Caco-2 (cell line): ENCODE data around the gene MMEL1. TPM values are rescaled to one million over a fixed set of nuclear protein-coding genes. Genes with fewer than 3 reads are reported as not detected.

Experiments used
- BruUV-seq: library from RNA; stranded (reverse); fragments of 400-500 nt; replicated peaks from 2 replicates; lab custom pipeline; 2021; lab: Mats Ljungman, UMichigan
- CTCF ChIA-PET: fragments of 300-600 bp; sonication (Branson Sonifier 250); formaldehyde crosslinking; loops from one replicate; lab custom pipeline; 2022; ENCODE audit warnings: antibody characterized with exemption; lab: Charles Lee
- POLR2A ChIA-PET: fragments of 300-600 bp; sonication (Branson Sonifier 250); formaldehyde crosslinking; loops from one replicate; lab custom pipeline; 2022; ENCODE audit warnings: antibody characterized with exemption; lab: Charles Lee
- DNase-seq, 2 experiments: peaks; one replicate each; pipeline versions ENCODE4 v3.0.0 to v3.0.0-alpha.2; 2020 to 2022
- H3K27me3 ChIP-seq: replicated peaks from 2 replicates; pipeline ENCODE4 v1.6.0; 2011; ENCODE audit warnings: low read length; ENCODE audit not compliant: control insufficient read depth, insufficient read depth
- H3K36me3 ChIP-seq: 2 replicates; pipeline ENCODE4 v1.5.1; 2011; ENCODE audit warnings: low read length; ENCODE audit not compliant: control insufficient read depth, insufficient read depth
- H3K4me1 ChIP-seq: fragments of 250-450 bp; sonication (Bioruptor Pico); 2 replicates; pipeline ENCODE4 v1.5.1; 2020; ENCODE audit warnings: mild to moderate bottlenecking
- H3K4me3 ChIP-seq: 2 replicates; pipeline ENCODE4 v1.5.1; 2011; ENCODE audit warnings: low read depth, mild to moderate bottlenecking, control low read depth, low read length
- H3K9me3 ChIP-seq: fragments of 250-450 bp; sonication (Bioruptor Pico); 2 replicates; pipeline ENCODE4 v1.5.1; 2020; ENCODE audit warnings: mild to moderate bottlenecking, moderate library complexity
- H3K27ac Mint-ChIP-seq: one replicate; pipeline ENCODE4 v1.8.0; 2022; ENCODE audit warnings: mixed read lengths; ENCODE audit not compliant: unreplicated experiment
- H3K27me3 Mint-ChIP-seq: one replicate; pipeline ENCODE4 v1.8.0; 2022; ENCODE audit warnings: mixed read lengths; ENCODE audit not compliant: insufficient read depth, unreplicated experiment
- H3K36me3 Mint-ChIP-seq: one replicate; pipeline ENCODE4 v1.8.0; 2022; ENCODE audit warnings: mild to moderate bottlenecking, mixed read lengths; ENCODE audit not compliant: insufficient read depth, unreplicated experiment
- H3K4me1 Mint-ChIP-seq: one replicate; pipeline ENCODE4 v1.8.0; 2022; ENCODE audit warnings: low read depth, mixed read lengths; ENCODE audit not compliant: unreplicated experiment
- H3K4me3 Mint-ChIP-seq: one replicate; pipeline ENCODE4 v1.8.0; 2022; ENCODE audit warnings: mild to moderate bottlenecking, moderate library complexity, mixed read lengths; ENCODE audit not compliant: unreplicated experiment
- H3K9me3 Mint-ChIP-seq: one replicate; pipeline ENCODE4 v1.8.0; 2022; ENCODE audit warnings: mixed read lengths; ENCODE audit not compliant: unreplicated experiment
- intact Hi-C: fragments of 100-400 bp; cut with micrococcal nuclease; formaldehyde crosslinking; loops from one replicate; pipeline ENCODE4 v1.10.0; 2022; ENCODE audit not compliant: unreplicated experiment
- total RNA-seq: library from RNA; stranded (reverse); gene quantifications from 2 replicates; pipeline ENCODE4 v1.2.3, GENCODE V29; 2022
- TF ChIP-seq, protein P1 (sequence below), 2 experiments: fragments of 200-600 bp in 1 of 2; IDR thresholded peaks; 1 replicate in 1 of 2; 2 replicates in 1 of 2; pipeline versions ENCODE4 v1.5.1 to v1.8.0; 2011 to 2022; ENCODE audit warnings: antibody characterized with exemption in 1 of 2, control low read depth in 1 of 2, inconsistent platforms in 1 of 2, low read depth in 1 of 2, low read length in 1 of 2, mild to moderate bottlenecking in 1 of 2, moderate library complexity in 1 of 2; ENCODE audit not compliant: insufficient read depth in 1 of 2, severe bottlenecking in 1 of 2, unreplicated experiment in 1 of 2

MMEL1 gene
- total RNA-seq, 1 experiment from 2014 or later: not detected

DNA sequence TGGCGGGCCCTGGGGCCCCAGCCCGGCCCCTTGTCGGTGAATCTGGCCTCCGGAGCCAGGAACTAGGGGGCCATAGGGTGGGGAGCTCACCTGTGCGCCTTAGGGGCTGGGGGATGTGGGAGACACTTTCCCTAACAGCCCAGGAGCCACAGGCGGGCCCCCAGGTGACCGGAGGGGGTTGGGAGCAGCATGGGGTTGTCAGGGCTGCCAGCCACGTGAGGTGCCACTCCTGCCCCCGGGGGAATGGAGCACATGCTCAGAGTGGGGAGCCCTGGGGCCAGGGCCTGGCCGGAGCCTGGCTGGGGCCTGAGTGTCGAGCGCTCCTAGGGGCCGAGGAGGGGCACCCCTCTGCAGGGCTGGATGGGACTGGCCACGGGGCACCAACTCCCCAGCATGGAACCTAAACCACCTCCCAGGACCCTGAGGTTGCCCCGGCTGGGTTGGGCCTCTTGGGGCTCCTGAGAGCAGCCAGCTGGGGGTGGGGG, 26.4 kb downstream of the MMEL1 start:
- POLR2A ChIA-PET: no interaction called here
- H3K4me3 Mint-ChIP-seq: no peak overlapping the region
- no peaks in the 10 kb centered on the region for H3K27me3 ChIP-seq
- intact Hi-C loops: no loop called here
- peaks cover 5% of the 10 kb centered on the region for H3K27me3 Mint-ChIP-seq
- H3K4me1 Mint-ChIP-seq: no peaks in the 10 kb centered on the region
- no peak for DNase-seq
- no peak overlapping the region for H3K27ac Mint-ChIP-seq
- no peak overlapping the region for H3K4me3 ChIP-seq
- CTCF ChIA-PET: no interaction called here
- TF ChIP-seq, protein P1, sequence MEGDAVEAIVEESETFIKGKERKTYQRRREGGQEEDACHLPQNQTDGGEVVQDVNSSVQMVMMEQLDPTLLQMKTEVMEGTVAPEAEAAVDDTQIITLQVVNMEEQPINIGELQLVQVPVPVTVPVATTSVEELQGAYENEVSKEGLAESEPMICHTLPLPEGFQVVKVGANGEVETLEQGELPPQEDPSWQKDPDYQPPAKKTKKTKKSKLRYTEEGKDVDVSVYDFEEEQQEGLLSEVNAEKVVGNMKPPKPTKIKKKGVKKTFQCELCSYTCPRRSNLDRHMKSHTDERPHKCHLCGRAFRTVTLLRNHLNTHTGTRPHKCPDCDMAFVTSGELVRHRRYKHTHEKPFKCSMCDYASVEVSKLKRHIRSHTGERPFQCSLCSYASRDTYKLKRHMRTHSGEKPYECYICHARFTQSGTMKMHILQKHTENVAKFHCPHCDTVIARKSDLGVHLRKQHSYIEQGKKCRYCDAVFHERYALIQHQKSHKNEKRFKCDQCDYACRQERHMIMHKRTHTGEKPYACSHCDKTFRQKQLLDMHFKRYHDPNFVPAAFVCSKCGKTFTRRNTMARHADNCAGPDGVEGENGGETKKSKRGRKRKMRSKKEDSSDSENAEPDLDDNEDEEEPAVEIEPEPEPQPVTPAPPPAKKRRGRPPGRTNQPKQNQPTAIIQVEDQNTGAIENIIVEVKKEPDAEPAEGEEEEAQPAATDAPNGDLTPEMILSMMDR (IDR thresholded peaks at IDR 0.05; ENCODE audit: insufficient read depth in 1 of 2, low read depth in 1 of 2, low read length in 1 of 2, severe bottlenecking in 1 of 2, unreplicated experiment in 1 of 2): no peak
- no peaks in the 10 kb centered on the region for H3K4me1 ChIP-seq
- H3K9me3 ChIP-seq: no peaks in the 10 kb centered on the region
- no peaks in the 10 kb centered on the region for H3K36me3 ChIP-seq
- no peaks in the 10 kb centered on the region for H3K9me3 Mint-ChIP-seq
- H3K36me3 Mint-ChIP-seq: no peaks in the 10 kb centered on the region
- no TSS peak for BruUV-seq

GRCh38 chr1:2605509-2606395, 27.1 kb downstream of the MMEL1 start:
- H3K4me3 Mint-ChIP-seq: no peak overlapping the region
- peaks cover 5% of the 10 kb centered on the region for H3K27me3 Mint-ChIP-seq
- Histone ChIP-seq H3K27me3 (no peaks in the 10 kb centered on the region), H3K4me1 (no peaks in the 10 kb centered on the region), H3K9me3 (no peaks in the 10 kb centered on the region), H3K36me3 (no peaks in the 10 kb centered on the region), H3K4me3 (no peak overlapping the region)
- H3K9me3 Mint-ChIP-seq: no peaks in the 10 kb centered on the region
- H3K36me3 Mint-ChIP-seq: no peaks in the 10 kb centered on the region
- H3K27ac Mint-ChIP-seq: no peak overlapping the region
- no TSS peak for BruUV-seq
- TF ChIP-seq, protein P1 (IDR thresholded peaks at IDR 0.05; ENCODE audit: insufficient read depth in 1 of 2, low read depth in 1 of 2, low read length in 1 of 2, severe bottlenecking in 1 of 2, unreplicated experiment in 1 of 2): no peak
- POLR2A ChIA-PET: no interaction called here
- no peaks in the 10 kb centered on the region for H3K4me1 Mint-ChIP-seq
- CTCF ChIA-PET: no interaction called here
- intact Hi-C loops: no loop called here
- no peak for DNase-seq

GRCh38 chr1:2604844-2605508, 27.8 kb downstream of the MMEL1 start:
- Histone ChIP-seq H3K4me3 (no peak overlapping the region), H3K36me3 (no peaks in the 10 kb centered on the region), H3K27me3 (no peaks in the 10 kb centered on the region), H3K4me1 (no peaks in the 10 kb centered on the region), H3K9me3 (no peaks in the 10 kb centered on the region)
- no peak overlapping the region for H3K4me3 Mint-ChIP-seq
- intact Hi-C loops: no loop called here
- CTCF ChIA-PET: no interaction called here
- peaks cover 5% of the 10 kb centered on the region for H3K27me3 Mint-ChIP-seq
- TF ChIP-seq, protein P1 (IDR thresholded peaks at IDR 0.05; ENCODE audit: insufficient read depth in 1 of 2, low read depth in 1 of 2, low read length in 1 of 2, severe bottlenecking in 1 of 2, unreplicated experiment in 1 of 2): no peak
- no peaks in the 10 kb centered on the region for H3K36me3 Mint-ChIP-seq
- no peak overlapping the region for H3K27ac Mint-ChIP-seq
- DNase-seq: no peak
- no peaks in the 10 kb centered on the region for H3K4me1 Mint-ChIP-seq
- POLR2A ChIA-PET: no interaction called here
- H3K9me3 Mint-ChIP-seq: no peaks in the 10 kb centered on the region
- BruUV-seq: no TSS peak
